ENCODE measurements around the gene KIRREL1.

Gene KIRREL1

DNA sequence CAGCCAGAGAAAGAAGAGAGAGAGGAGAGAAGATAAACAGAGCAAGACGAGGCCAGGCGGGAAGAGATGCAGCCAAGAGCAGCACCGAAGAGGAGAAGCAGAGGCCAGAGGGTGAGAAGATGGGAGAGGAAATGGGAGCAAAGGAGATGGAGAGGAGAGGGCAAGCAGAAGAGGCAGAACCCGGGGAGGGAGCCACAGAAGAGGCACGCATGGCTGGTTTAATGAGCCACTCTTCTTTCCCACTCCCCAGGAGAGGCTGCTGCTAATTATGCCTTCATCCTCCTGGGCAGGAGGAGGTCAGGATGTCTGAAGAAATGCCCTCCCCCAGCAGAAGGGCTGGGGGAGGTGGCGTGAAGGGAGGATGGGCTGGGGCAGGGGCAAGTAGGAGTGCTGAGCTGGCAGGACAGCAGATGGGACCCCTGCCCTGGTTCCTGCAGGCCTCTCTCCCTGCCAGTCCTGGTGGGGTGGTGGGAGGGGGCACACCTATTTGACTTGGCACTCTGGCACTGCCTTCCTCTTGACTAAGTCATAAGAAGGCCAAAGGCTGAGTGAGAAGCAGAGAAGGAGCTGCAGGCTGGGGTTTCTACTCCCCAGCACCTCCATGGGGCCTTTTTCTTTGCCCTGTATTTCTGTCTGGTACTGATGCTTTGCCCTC lies 32.3 kb downstream of the KIRREL1 start:
- TF ChIP-seq, protein P1, sequence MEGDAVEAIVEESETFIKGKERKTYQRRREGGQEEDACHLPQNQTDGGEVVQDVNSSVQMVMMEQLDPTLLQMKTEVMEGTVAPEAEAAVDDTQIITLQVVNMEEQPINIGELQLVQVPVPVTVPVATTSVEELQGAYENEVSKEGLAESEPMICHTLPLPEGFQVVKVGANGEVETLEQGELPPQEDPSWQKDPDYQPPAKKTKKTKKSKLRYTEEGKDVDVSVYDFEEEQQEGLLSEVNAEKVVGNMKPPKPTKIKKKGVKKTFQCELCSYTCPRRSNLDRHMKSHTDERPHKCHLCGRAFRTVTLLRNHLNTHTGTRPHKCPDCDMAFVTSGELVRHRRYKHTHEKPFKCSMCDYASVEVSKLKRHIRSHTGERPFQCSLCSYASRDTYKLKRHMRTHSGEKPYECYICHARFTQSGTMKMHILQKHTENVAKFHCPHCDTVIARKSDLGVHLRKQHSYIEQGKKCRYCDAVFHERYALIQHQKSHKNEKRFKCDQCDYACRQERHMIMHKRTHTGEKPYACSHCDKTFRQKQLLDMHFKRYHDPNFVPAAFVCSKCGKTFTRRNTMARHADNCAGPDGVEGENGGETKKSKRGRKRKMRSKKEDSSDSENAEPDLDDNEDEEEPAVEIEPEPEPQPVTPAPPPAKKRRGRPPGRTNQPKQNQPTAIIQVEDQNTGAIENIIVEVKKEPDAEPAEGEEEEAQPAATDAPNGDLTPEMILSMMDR (conservative IDR thresholded peaks at IDR 0.05): no peak
- TF ChIP-seq ZFX (IDR thresholded peaks at IDR 0.05): no peak
- no peak overlapping the region for H3K27ac ChIP-seq

DNA sequence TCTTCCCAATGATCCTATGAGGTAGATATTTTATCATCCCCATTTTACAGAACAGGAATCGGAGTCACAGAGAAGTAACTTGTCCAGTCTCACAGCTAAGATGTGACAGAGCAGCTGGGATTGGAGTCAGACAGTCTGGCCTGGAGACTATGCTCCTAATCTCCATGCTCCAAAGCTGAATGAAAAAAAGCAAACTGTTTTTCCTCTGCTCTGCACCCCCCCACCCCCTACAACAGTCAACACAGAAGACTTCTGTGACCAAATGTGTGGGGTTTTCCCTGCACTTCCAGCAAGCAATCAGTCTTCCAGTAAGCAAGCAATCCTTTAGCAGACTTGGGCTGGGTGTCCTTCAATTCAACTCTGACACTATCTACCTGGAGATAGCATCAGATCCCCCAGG lies 33.2 kb downstream of the KIRREL1 start:
- no peak for TF ChIP-seq ZFX (IDR thresholded peaks at IDR 0.05)
- TF ChIP-seq, protein P1 (conservative IDR thresholded peaks at IDR 0.05): no peak
- H3K27ac ChIP-seq: no peak overlapping the region

DNA sequence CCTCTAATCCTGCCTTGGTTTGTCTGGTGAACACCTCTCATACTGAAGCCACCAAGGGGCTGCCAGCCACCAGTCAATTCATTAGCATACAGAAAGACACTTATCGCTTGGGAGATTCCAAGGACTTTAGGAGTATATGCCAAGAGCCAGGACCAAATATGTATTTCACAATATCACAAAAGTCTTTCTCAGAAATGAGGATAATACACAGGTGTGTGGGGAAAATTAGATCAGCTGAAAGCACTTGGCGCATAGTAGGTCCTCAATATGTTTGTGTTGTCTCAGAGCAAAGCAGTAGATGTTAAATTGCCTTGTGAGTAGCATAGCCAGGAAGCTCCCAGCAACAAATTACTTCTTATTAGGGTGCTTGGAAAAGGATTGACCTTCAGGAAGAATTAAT lies 34.1 kb downstream of the KIRREL1 start:
- TF ChIP-seq, protein P1 (conservative IDR thresholded peaks at IDR 0.05): no peak
- TF ChIP-seq ZFX (IDR thresholded peaks at IDR 0.05): no peak
- no peak overlapping the region for H3K27ac ChIP-seq

DNA sequence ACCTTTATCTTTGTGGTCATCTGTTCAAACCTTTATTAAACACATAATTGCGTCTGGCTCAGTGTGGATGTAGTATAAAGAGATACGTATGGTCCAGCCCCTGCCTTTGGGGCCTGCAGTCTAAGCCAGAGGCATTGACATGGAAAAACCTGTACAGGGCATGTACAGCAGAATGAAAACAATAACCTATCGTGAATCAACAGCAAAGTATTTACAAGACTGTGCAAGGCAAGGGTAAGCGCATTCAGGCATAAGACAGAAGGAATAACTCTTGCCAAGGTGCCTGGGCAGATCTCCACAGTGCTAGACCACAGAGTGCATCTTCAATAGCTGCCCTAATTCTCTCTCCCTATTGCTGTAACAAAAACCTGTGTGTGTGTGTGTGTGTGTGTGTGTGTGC lies 35.5 kb downstream of the KIRREL1 start:
- TF ChIP-seq, protein P1 (conservative IDR thresholded peaks at IDR 0.05): no peak
- TF ChIP-seq ZFX (IDR thresholded peaks at IDR 0.05): no peak
- no peak overlapping the region for H3K27ac ChIP-seq

DNA sequence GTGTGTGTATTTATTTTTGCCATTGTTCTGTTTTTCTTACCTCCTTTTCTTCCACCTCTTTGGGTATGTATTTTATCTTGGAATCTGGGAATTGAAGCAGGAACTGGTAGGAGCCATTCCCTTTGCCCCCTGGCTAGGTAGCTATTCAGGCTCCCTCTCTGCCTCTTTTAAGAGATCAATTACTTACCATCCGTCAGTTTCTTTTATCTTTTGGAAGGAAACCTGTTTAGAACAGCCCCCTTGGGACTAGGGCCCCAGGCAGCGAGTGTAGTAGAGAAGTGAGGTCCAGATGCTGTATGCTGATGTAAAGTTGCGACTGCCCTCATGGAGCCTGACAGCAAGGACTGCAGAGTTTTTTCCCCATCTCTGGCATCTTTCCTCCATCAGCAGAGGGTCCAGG lies 41.6 kb downstream of the KIRREL1 start:
- H3K27ac ChIP-seq: no peak overlapping the region
- TF ChIP-seq ZFX (IDR thresholded peaks at IDR 0.05): no peak
- TF ChIP-seq, protein P1 (conservative IDR thresholded peaks at IDR 0.05): no peak

DNA sequence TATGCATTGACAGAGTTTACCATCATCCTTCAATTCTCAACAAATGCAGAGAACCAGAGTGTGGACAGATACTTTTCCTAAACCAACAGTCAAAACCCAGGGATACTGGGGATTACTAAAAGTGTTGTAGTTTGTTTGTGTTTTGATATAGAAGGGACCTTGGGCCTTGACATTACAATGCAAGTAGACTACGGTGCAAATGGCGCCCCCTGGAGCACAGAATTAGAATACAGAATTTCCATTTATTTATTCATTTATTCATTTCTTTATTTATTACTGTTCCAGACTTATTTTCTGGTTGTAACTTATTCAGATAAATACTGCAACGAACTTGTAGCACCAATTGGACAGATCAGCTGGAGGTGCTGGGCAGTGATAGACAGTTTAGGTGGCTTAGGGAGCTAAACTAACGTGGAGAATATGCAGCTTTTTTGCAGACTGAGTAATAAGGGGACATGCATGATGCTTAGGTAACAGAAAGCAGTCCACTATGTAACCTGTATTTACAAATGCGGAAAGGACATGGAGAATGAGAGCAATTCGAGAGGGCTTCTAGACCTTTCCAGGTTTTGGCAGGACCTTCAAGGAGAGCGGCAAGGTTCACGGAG lies 42.6 kb downstream of the KIRREL1 start:
- H3K27ac ChIP-seq: no peak overlapping the region
- no peak for TF ChIP-seq ZFX (IDR thresholded peaks at IDR 0.05)
- TF ChIP-seq, protein P1 (conservative IDR thresholded peaks at IDR 0.05): peak; percentile 83

DNA sequence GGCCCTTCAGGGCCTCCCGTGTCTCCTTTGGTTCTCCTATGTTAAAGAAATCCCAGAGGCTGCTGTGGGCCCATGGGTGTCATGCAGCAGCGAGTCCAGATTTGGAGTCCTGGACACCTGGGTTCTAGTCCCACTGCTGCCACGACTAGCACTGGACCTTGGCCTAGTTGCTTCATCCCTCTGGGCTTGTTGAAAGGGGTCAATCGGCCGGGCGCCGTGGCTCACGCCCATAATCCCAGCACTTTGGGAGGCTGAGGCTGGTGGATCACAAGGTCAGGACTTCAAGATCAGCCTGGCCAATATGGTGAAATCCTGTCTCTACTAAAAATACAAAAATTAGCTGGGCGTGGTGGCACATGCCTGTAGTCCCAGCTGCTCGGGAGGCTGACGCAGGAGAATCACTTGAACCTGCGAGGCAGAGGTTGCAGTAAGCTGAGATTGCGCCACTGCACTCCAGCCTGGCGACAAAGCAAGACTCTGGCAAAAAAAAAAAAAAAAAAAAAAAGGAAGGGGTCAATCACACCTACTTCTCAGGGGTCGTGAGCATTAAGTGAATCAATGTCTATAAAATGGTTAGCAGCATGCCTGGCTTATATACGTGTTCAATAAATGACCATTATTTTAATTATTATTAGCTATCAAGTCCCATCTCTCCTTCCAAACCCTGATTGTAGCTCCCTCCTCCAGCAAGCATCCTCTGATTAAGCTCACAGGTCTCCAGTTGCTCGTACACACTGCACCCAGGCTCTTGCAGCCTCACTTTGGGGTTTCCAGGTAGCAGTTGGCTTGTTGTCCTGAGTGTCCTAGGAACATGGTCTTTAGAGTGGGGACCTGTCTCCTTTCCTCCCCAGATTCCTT lies 43.8 kb downstream of the KIRREL1 start:
- TF ChIP-seq, protein P1 (conservative IDR thresholded peaks at IDR 0.05): no peak
- TF ChIP-seq ZFX (IDR thresholded peaks at IDR 0.05): no peak
- H3K27ac ChIP-seq: no peak overlapping the region

All from C4-2B (cell line).